Stimulated activated CD8-positive, alpha-beta memory T cell treated with anti-CD3 and anti-CD28 coated beads, Interleukin-12 subunit alpha, Interleukin-12 subunit beta, amount 100 ng/mL, for 4 hours (primary cell): Measurements from ENCODE around the gene ENTHD1.

ENCODE experiments used
- DNase-seq: peaks from one replicate; pipeline ENCODE4 v3.0.0-alpha.2; 2020; ENCODE audit warnings: low read depth

ENTHD1 gene

DNA sequence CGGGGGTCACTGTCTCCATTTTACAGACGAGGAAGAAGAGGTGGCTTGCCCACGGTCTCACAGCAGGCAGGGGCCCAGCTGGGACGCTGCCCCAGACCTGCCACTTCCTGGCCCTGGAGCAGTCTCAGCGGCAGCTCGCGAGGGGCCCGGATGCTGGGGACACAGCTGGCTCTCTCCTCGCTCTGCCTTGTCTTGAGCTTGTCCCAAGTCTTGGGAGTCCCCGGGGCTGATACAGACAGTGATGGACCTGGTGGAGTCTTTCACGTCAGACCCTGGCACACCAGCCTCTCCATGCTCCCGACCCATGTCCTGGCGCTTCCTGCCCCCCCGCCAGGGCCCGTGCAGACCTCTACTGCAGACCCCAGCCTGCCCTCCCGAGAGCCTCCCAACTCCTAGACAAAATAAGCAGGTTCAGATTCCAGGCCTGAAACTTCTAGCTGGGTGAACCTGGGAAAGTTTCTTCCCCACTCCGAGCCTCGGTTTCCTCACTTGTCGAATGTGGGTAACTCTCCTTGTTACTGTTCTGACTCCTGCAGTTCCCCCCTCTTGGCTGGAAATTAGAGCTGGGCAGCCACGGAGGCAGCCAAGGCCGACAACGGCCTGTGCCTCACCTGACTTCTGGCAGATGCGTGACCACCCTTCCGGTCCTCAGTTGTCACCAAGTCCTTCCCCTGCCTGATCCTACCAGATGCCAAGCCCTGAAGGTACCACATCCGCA lies 177.6 kb downstream of the ENTHD1 start:
- DNase-seq: no peak

DNA sequence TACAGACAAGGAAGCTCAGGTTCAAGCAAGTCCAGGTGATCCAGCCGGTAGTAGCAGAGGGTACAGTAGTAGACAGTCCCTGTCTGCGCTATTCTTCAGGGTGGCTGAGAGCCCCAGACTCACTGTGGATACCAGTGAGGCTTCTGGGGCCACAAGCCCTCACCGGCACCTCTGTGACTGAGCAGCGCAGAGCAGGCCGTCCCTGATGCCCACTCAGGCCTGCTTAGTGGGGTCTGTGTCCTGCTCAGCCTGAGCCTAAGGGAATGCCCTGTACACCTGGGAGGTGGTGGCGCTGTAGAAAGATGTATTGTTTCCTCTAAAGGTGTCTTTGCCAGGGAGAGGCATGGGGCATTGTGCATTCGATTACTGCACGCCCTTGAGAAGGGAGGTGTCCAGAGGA lies 179.2 kb downstream of the ENTHD1 start:
- no peak for DNase-seq

DNA sequence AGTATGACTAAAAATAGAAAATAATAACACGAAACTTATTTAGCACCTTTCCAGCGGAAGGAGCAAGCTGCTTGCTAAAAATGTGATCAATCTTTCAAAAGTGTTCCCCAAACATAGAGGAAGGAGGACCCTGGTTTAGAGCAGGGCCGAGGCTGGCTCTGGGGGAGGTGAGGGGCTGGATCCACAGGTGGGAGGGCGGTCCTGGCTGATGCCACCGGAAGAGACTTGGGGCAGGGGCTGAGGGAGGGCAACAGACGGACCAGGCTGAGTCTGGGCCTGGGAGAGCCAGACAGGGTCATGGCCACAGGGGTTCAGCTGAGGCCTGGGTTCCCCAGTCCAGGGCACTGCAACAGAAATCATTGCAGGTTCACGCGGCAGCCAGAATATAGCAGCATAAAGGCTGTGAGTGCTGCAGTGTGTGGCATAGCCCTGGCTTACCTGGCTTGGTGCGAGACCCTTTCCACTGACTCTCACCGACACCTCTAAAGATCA lies 179.7 kb downstream of the ENTHD1 start:
- no peak for DNase-seq

GRCh38 chr22:39712751-39713525 lies 180.6 kb downstream of the ENTHD1 start:
- no peak for DNase-seq

- no peak for DNase-seq
Observed at GRCh38 chr22:39712081-39712480, 181.5 kb downstream of the ENTHD1 start.

DNA sequence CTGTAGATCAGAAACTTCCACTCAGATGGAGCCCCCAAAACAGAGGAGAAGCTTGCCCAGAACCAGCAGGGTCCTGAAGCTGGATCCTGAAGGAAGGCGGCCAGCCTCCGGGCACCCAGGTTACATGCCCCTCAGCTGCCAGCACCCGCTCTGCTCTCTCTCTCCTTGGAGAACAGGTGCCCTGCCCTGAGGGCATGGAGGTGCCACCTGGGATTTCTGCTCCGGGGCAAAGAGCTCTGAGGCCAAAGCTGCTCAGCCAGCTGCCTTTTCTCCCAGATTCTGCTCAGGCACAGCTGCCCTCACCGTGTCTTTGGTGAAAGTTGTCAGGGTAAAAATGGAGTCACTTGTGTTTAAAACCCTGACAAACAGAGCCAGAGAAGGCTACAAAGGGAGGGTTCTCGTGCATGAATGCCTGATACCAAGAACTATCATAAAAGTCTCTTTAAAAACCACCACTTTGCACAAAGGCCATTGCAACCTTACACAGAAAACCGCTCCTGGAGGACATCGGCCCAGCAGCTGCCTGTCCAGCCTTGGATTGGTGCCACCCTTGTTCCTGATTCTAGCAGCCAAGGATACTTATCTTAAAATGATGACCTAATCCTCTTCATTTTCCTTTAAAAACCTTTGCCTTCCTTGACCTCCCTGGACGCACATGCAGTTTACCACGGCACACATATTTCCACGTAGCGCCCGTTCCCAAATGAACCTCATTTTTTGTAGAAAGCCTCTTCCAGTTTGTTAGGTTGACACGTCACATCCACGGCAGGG lies 183.0 kb downstream of the ENTHD1 start:
- DNase-seq: no peak

- DNase-seq: no peak
Observed at GRCh38 chr22:39707816-39708215, 185.7 kb downstream of the ENTHD1 start.

DNA sequence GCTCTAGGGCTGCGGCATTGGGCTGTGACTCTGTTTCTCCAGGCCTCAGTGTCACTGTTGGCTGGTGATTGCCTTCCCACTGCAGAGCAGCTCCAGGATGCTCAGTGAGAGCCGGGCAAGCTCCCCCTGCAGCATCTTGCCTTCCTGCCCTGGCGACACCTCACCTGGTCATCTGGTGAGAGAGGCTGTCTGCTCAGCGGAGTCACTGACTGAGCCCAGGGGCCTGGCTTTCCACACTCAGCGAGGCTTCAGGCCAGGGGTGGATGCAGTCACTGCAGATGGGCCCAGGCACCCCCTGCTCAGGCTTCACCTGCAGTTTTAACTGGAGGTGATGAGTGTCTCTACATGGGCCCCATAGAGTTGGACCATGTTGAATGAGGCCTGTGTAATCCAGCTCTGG lies 186.2 kb downstream of the ENTHD1 start:
- DNase-seq: no peak

DNA sequence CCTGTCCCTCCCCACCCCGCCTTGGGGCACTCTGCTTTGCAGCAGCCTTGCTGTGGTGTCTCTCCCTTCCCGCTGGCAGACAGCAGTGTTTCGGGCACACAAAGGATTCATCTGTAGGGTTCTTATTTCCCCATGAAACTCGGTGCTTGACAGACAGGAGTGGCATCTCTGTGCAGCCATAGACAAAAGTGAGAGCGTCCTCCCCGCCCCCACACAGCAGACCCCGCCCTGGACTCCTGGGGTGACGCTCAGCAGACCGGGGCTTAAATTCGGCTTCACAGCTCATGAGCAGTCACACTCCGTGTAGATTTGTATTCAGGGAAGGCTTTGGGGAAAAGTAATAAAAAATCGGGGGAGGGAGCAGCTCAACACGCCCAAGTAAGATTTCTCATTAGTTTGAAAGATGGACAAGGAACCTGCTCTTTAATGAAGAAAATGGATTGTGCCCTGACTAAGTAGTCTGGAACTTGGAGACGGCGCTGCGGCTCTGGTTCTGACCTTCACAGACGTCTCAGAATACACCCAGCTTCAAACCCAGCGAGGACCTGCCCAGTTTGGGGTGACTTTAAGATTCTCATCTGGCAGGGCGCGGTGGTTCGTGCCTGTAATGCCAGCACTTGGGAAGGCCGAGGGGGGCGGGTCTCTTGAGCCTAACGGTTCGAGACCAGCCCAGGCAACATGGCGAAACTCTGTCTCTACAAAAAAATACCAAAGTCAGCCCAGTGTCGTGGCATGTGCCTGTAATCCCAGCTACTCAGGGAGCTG lies 187.0 kb downstream of the ENTHD1 start:
- DNase-seq: no peak

DNA sequence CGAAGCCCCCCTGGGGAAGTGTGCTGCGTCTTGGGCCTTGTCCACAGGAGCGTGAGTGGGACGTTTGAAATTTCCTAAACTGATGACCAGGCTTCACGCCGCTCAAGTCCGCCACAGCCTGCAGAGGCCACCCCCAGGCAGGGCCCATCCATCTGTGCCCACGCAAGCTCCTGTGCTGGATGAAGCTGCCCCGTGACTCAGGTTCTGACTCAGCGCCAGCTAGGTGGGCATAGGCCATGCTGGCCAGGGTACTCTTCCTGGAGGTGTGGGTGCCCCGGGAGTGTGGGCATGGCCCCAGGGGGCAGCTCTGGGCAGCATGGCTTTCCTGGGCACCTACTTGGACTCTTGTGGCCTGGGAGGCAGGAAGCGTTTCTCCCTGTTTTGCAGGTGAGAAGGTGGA lies 188.2 kb downstream of the ENTHD1 start:
- DNase-seq: no peak

DNA sequence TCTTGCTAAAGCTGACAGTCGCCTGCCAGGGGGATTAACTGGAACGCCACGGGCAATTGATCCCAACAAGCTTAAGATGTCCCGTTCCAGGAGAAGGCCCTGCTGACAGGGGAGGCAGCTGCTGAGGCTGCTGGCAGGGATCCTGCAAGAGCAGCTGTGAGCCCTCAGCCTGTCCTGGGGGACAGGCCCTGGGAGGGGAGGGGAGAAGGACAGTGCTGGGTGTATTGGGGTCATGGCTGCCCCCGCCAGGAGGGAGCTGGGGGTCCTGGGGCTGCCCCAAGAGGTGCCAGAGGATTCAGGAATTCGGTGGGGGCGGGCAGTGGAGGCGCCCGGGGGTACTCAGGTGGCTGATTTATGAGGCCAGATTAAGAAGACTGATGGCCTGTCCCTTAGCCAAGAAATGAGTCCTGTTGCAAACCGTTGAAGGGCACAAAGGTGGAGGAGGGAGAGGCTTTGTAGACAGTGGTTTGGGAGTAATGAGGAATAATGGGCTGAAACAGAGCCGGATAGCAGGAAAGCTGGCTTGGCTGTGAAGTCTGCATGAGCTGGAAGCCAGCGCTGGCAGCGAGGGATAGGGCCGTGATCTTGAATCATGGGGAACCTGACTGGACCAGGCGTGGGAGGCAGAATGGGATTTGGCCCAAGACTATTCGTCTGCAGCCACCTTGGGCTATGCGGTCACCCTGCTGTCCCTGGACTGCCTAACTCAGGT lies 189.5 kb downstream of the ENTHD1 start:
- no peak for DNase-seq

- DNase-seq: no peak
Observed at GRCh38 chr22:39703091-39703490, 190.5 kb downstream of the ENTHD1 start.

DNA sequence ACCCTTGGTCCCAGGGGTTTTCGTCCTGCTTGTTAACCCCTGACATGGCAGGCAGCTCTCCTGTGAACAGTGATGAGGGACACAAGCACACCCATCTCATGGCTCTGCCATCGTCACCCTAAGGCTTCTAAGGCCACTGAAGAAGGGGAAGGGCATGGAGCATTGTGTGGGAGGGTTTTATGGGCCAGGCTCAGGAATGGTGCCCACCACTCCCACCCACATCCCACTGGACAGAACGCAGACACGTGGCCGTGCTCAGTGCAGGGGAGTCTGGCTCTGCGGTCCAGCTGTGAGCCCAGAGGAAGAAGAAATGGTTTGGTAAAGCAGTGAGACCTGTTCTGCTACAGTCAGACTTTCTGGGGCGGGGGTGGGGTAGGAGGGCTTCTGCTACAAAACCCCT lies 193.0 kb downstream of the ENTHD1 start:
- DNase-seq: no peak

DNA sequence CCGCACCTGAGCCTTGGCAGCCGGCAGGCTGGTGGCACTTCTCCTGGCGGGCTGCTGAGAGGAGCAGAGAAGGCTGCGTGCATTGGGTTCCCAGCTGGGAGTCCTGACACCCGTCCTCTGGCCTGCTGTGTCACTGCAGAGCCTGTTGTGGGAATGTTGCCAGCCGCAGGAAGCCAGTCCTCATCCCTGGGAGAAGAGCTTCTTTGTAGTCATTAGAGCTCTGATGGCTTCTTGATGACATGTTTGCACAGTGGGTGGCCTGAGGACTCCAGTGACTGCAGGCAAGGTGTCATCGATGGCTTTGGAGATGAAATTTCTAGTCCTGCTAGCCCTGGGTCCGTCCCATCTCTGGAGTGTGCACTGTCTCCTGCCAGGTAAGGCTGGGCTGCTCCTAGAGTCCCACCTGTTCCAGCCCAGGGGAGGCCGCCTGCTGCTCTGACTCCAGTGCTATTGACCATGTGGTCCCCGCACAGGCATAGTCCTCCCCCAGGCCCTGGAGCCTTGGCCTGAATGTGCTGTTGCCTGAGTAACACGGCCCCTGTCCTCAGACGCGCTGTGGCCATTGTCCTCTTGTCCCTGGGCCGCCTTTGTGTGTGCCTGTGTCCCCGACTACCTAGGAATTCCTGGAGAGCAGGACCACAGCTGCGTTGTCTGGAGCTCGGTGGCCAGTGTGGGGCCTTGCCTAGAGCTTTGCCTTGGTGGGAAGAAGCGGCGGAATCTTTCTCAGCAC lies 193.8 kb downstream of the ENTHD1 start:
- no peak for DNase-seq

DNA sequence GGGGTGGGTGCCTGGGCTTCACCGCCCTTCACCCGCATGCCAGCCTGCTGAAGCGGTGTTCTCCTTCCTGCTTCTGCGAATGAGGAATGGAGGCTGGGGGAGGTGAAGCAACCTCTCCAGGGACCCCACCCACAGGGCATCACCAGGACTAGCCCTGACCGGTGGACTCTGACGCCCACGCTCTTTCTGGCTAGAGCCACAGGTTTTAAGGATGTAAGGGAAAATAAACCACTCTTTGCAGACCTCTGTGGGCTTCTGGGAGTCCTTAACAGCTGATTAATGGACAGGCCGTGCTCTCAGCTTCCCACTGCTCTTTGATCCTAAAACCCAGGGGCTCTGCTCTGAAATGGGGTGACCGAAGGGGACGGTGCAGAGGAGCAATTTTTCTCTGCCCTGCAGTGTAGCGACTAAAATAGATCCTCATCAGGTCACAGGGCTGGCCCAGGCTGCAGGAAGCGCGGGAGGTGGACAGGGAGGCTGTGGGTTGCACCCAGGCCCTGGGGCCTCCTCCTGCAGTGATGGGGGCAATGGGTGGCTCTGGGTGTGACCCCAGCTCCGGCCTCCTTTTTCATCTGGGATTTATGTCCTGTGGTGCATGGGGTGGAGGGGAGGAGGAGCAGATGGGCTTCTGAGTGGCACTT lies 195.7 kb downstream of the ENTHD1 start:
- no peak for DNase-seq

DNA sequence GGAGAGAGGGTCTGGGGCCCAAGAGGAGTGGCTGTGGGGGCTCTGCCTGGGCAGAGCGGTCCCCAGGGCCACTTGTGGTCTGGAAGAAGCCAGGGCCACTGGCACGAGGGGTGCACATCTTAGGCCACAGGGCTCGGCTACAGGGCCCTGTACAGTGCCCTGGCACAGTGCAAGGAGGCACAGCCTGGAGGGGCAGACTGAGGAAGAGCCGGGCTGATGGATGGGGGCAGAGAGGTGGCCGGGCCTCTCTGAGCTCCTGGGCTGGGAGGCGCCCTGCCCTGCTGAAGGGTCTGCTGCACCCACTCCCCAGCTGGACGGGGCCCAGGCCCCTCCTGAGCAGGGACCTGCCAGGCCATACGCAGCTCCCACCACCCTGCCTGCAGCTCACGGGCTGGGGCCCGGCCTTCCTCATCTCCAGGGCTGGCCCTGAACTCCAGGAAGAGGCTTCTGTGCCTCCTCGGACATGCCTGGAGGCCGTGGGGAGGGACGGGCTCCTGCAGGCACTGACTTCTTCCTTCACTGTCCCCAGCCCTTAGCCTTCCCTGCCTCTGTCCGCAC lies 199.5 kb downstream of the ENTHD1 start:
- DNase-seq: no peak
